ENCODE measurements around the gene NFASC. TPM values are rescaled to one million over a fixed set of nuclear protein-coding genes. Genes with fewer than 3 reads are reported as not detected.

Gene NFASC
- polyA plus RNA-seq, 1 donor, result 1.8 TPM

- no peak for DNase-seq
These were observed 196.4 kb downstream of the NFASC start for GRCh38 chr1:205067031-205067430.

GRCh38 chr1:205068001-205068400 is 197.3 kb downstream of the NFASC start:
- no peak for DNase-seq

GRCh38 chr1:205068457-205069040 is 197.9 kb downstream of the NFASC start:
- no peak for DNase-seq

- DNase-seq, result no peak
These were observed 198.9 kb downstream of the NFASC start for GRCh38 chr1:205069371-205070125.

GRCh38 chr1:205071028-205071409 is 200.4 kb downstream of the NFASC start:
- DNase-seq, result no peak

- no peak for DNase-seq
These were observed 201.1 kb downstream of the NFASC start for GRCh38 chr1:205071801-205072200.

GRCh38 chr1:205072286-205072685 is 201.6 kb downstream of the NFASC start:
- no peak for DNase-seq

Other genes starting within 250 kb of the NFASC start
- gene LRRN2, start 185.1 kb upstream of the NFASC start, polyA plus RNA-seq (ENCODE audit: insufficient read length), result 6.4 TPM
- gene CNTN2, start 172.3 kb downstream of the NFASC start, polyA plus RNA-seq (ENCODE audit: insufficient read length), result 0.72 TPM
- gene TMEM81, start 213.6 kb downstream of the NFASC start, polyA plus RNA-seq (ENCODE audit: insufficient read length), result 1.7 TPM

Measured in hindlimb muscle (tissue), 1 donor.